Trophoblast cell (in vitro differentiated cells and primary cell): Measurements from ENCODE around the gene AMBP. TPM values are rescaled to one million over a fixed set of nuclear protein-coding genes. Genes with fewer than 3 reads are reported as not detected.

Source experiments
- DNase-seq, 2 donors: peaks; one replicate each; pipeline ENCODE4 v3.0.0-alpha.2; 2016
- H2AFZ ChIP-seq: 2 replicates; pipeline ENCODE4 v1.6.1; 2013; ENCODE audit warnings: low read length, moderate library complexity, mild to moderate bottlenecking; ENCODE audit not compliant: insufficient read depth, poor library complexity
- H2AK5ac ChIP-seq: 2 replicates; pipeline ENCODE4 v1.6.1; 2013; ENCODE audit warnings: mild to moderate bottlenecking, low read length
- H2BK120ac ChIP-seq: 2 replicates; pipeline ENCODE4 v1.6.1; 2013; ENCODE audit warnings: low read length, mild to moderate bottlenecking, moderate library complexity; ENCODE audit not compliant: insufficient read depth, poor library complexity
- H2BK12ac ChIP-seq: 2 replicates; pipeline ENCODE4 v1.6.1; 2013; ENCODE audit warnings: mild to moderate bottlenecking, low read length, moderate library complexity
- H2BK5ac ChIP-seq: 2 replicates; pipeline ENCODE4 v1.6.1; 2013; ENCODE audit warnings: low read length, low read depth, moderate library complexity, mild to moderate bottlenecking; ENCODE audit not compliant: poor library complexity
- H3K14ac ChIP-seq: 2 replicates; pipeline ENCODE4 v1.6.1; 2013; ENCODE audit warnings: mild to moderate bottlenecking, low read length
- H3K18ac ChIP-seq: 2 replicates; pipeline ENCODE4 v1.6.1; 2013; ENCODE audit warnings: mild to moderate bottlenecking, low read length
- H3K23ac ChIP-seq: 2 replicates; pipeline ENCODE4 v1.6.1; 2013; ENCODE audit warnings: low read length
- H3K27ac ChIP-seq: 2 replicates; pipeline ENCODE4 v1.5.1; 2013; ENCODE audit warnings: low read depth, mild to moderate bottlenecking, inconsistent platforms, low read length, moderate library complexity
- H3K27me3 ChIP-seq: 2 replicates; pipeline ENCODE4 v1.6.1; 2013; ENCODE audit warnings: inconsistent platforms, mild to moderate bottlenecking, low read length, moderate library complexity; ENCODE audit not compliant: insufficient read depth
- H3K36me3 ChIP-seq, 2 experiments: 1 replicate in 1 of 2; 2 replicates in 1 of 2; pipeline ENCODE4 v1.6.1; 2013; ENCODE audit warnings: low read length in 2 of 2, mild to moderate bottlenecking in 2 of 2, moderate library complexity in 1 of 2; ENCODE audit not compliant: insufficient read depth in 2 of 2, control insufficient read depth in 1 of 2
- H3K4ac ChIP-seq: 2 replicates; pipeline ENCODE4 v1.6.1; 2013; ENCODE audit warnings: low read depth, mild to moderate bottlenecking, low read length, moderate library complexity
- H3K4me1 ChIP-seq, 2 experiments: 1 replicate in 1 of 2; 2 replicates in 1 of 2; pipeline ENCODE4 v1.6.1; 2013; ENCODE audit warnings: low read length in 2 of 2, mild to moderate bottlenecking in 2 of 2, moderate library complexity in 1 of 2; ENCODE audit not compliant: insufficient read depth in 2 of 2, control insufficient read depth in 1 of 2
- H3K4me2 ChIP-seq: 2 replicates; pipeline ENCODE4 v1.6.1; 2013; ENCODE audit warnings: inconsistent platforms, mild to moderate bottlenecking, low read length, moderate library complexity
- H3K4me3 ChIP-seq: 2 replicates; pipeline ENCODE4 v1.5.1; 2013; ENCODE audit warnings: mild to moderate bottlenecking, low read depth, low read length, inconsistent platforms
- H3K79me1 ChIP-seq: one replicate; pipeline ENCODE4 v1.6.1; 2013; ENCODE audit warnings: low read length
- H3K79me2 ChIP-seq: 2 replicates; pipeline ENCODE4 v1.6.1; 2013; ENCODE audit warnings: low read length, mild to moderate bottlenecking; ENCODE audit not compliant: control insufficient read depth, insufficient read depth, poor library complexity
- H3K9ac ChIP-seq: 2 replicates; pipeline ENCODE4 v1.6.1; 2013; ENCODE audit warnings: mild to moderate bottlenecking, low read length
- H3K9me3 ChIP-seq: 2 replicates; pipeline ENCODE4 v1.6.1; 2013; ENCODE audit warnings: low read depth, mild to moderate bottlenecking, control low read depth, inconsistent platforms, low read length; ENCODE audit not compliant: insufficient read depth
- H4K12ac ChIP-seq: 2 replicates; pipeline ENCODE4 v1.6.1; 2013; ENCODE audit warnings: low read depth, mild to moderate bottlenecking, low read length, moderate library complexity
- H4K8ac ChIP-seq: 2 replicates; pipeline ENCODE4 v1.6.1; 2013; ENCODE audit warnings: low read depth, mild to moderate bottlenecking, low read length, moderate library complexity
- H4K91ac ChIP-seq: one replicate; pipeline ENCODE4 v1.6.1; 2013; ENCODE audit warnings: low read depth, mild to moderate bottlenecking, low read length, moderate library complexity
- WGBS: extraction: QIAGEN DNeasy Blood & Tissue Kit; methylation state at CpG from one replicate; pipeline ENCODE4 v1.1.7; 2013; ENCODE audit warnings: missing lambda C conversion rate; ENCODE audit not compliant: insufficient read length, insufficient coverage; ENCODE audit errors: extremely low coverage; 5-methylcytosine and 5-hydroxymethylcytosine counted together
- polyA plus RNA-seq: library from polyadenylated mRNA; stranded (reverse); fragments of 200-250 nt; gene quantifications from 2 replicates; pipeline ENCODE4 v1.2.3, GENCODE V29; 2013

The AMBP gene
- 0.04 TPM in 1 of 2 replicates, not detected in the other for polyA plus RNA-seq

DNA sequence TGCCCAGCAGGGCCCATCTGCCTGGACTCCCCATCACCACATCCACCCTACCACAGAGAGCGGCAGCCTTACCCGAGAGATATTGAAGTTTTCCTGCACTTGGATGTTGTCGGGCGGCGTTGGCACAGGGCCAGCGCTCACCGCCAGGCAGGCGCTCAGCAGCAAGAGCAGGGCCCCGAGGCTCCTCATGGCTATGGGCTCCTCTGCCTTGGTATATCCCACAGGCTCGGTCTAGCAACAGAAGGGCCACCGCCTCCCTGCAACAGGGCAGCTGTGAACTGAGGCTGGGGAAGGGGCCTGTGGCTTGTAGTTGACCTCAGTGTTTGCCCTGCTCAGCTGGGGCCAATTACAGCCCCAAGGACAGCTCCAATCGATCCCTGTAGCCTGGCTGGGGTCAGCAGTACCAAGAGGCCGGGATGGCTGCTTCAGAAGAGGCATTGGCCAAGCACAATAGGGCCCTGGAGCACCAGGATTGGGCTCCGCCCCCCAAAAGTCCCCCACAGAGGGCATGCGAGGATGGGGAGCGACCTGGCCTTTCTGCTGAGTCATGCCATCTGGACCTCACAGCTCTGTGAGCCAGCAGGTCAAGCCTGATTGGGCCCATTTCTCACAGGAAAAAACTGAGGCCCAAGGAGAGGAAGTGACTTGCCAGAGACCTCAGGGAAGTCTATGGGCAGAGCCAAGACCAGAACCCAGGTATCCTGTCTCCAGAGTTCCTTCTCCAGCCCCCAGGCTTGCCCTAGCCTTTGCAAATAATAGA lies at the start of gene AMBP:
TSS of gene AMBP (minus strand) at position 280 of the 760 bp plus-strand sequence. CDS start at position 189, 91 bp downstream.
- H3K23ac ChIP-seq = no peak within 1 kb of the TSS

GRCh38 chr9:114126247-114127060 lies 48.4 kb upstream of the AMBP start:
- Histone ChIP-seq H2BK12ac (no peak overlapping the region), H3K4ac (no peak overlapping the region), H3K14ac (no peak overlapping the region), H3K4me3 (no peak overlapping the region), H3K79me1 (no peaks in the 10 kb centered on the region), H3K18ac (no peak overlapping the region), H3K79me2 (no peaks in the 10 kb centered on the region), H3K4me2 (no peak overlapping the region), H2AK5ac (no peak overlapping the region), H4K91ac (no peak overlapping the region), H3K23ac (no peak overlapping the region), H4K8ac (no peak overlapping the region), H3K27ac (no peak overlapping the region), H2BK120ac (no peak overlapping the region), H3K9ac (no peak overlapping the region), H4K12ac (no peak overlapping the region), H3K36me3 (no peaks in the 10 kb centered on the region), H2AFZ (no peak overlapping the region), H3K9me3 (no peaks in the 10 kb centered on the region), H3K27me3 (no peaks in the 10 kb centered on the region), H2BK5ac (no peak overlapping the region), H3K4me1 (no peaks in the 10 kb centered on the region)
- no CpG with 5 or more reads among the region's 13 CpGs for WGBS
- DNase-seq = no peak

More for the DNA sequence above, at the start of gene AMBP:
- Histone ChIP-seq H4K12ac (no peak within 1 kb of the TSS), H3K18ac (no peak within 1 kb of the TSS), H2AFZ (no peak within 1 kb of the TSS), H2BK5ac (no peak within 1 kb of the TSS), H3K79me2 (no peaks in the 10 kb centered on the region), H3K9me3 (peaks cover 3% of the 10 kb centered on the region), H3K27ac (no peak within 1 kb of the TSS), H3K79me1 (no peaks in the 10 kb centered on the region), H2BK120ac (no peak within 1 kb of the TSS), H3K14ac (no peak within 1 kb of the TSS), H3K36me3 (no peaks in the 10 kb centered on the region), H2AK5ac (no peak within 1 kb of the TSS), H4K8ac (no peak within 1 kb of the TSS), H3K4me1 (no peaks in the 10 kb centered on the region), H3K4ac (no peak within 1 kb of the TSS), H3K27me3 (no peaks in the 10 kb centered on the region), H3K4me3 (no peak within 1 kb of the TSS), H3K4me2 (no peak within 1 kb of the TSS), H2BK12ac (no peak within 1 kb of the TSS), H4K91ac (no peak within 1 kb of the TSS), H3K9ac (no peak within 1 kb of the TSS)
- DNase-seq = no peak
- no CpG with 5 or more reads among the region's 16 CpGs for WGBS

GRCh38 chr9:114125476-114126013 lies 47.4 kb upstream of the AMBP start:
- Histone ChIP-seq H3K4me2 (no peak overlapping the region), H3K36me3 (no peaks in the 10 kb centered on the region), H3K4me3 (no peak overlapping the region), H3K27me3 (no peaks in the 10 kb centered on the region), H3K79me1 (no peaks in the 10 kb centered on the region), H2AFZ (no peak overlapping the region), H3K9me3 (no peaks in the 10 kb centered on the region), H4K12ac (no peak overlapping the region), H2BK120ac (no peak overlapping the region), H3K14ac (no peak overlapping the region), H3K4ac (no peak overlapping the region), H3K4me1 (no peaks in the 10 kb centered on the region), H3K79me2 (no peaks in the 10 kb centered on the region), H2BK12ac (no peak overlapping the region), H3K9ac (no peak overlapping the region), H2AK5ac (no peak overlapping the region), H4K91ac (no peak overlapping the region), H3K18ac (no peak overlapping the region), H2BK5ac (no peak overlapping the region), H4K8ac (no peak overlapping the region), H3K23ac (no peak overlapping the region), H3K27ac (no peak overlapping the region)
- no CpG with 5 or more reads among the region's 10 CpGs for WGBS
- no peak for DNase-seq

- Histone ChIP-seq H3K4ac (no peak overlapping the region), H3K79me2 (no peaks in the 10 kb centered on the region), H3K27ac (no peak overlapping the region), H3K4me1 (no peaks in the 10 kb centered on the region), H3K18ac (no peak overlapping the region), H3K36me3 (no peaks in the 10 kb centered on the region), H4K12ac (no peak overlapping the region), H3K9ac (no peak overlapping the region), H3K4me3 (no peak overlapping the region), H3K4me2 (no peak overlapping the region), H4K8ac (no peak overlapping the region), H3K23ac (no peak overlapping the region), H3K9me3 (no peaks in the 10 kb centered on the region), H3K79me1 (no peaks in the 10 kb centered on the region), H2AK5ac (no peak overlapping the region), H3K27me3 (no peaks in the 10 kb centered on the region), H2BK120ac (no peak overlapping the region), H2AFZ (no peak overlapping the region), H4K91ac (no peak overlapping the region), H3K14ac (no peak overlapping the region), H2BK5ac (no peak overlapping the region), H2BK12ac (no peak overlapping the region)
- no CpG with 5 or more reads among the region's 13 CpGs for WGBS
- no peak for DNase-seq
Observed at GRCh38 chr9:114124666-114125475, 46.8 kb upstream of the AMBP start.
